ENCODE results near the gene SUDS3. TPM values are rescaled to one million over a fixed set of nuclear protein-coding genes. Genes with fewer than 3 reads are reported as not detected.

Gene SUDS3
- total RNA-seq, 1 donor from 2014 or later: 33.7 TPM

DNA sequence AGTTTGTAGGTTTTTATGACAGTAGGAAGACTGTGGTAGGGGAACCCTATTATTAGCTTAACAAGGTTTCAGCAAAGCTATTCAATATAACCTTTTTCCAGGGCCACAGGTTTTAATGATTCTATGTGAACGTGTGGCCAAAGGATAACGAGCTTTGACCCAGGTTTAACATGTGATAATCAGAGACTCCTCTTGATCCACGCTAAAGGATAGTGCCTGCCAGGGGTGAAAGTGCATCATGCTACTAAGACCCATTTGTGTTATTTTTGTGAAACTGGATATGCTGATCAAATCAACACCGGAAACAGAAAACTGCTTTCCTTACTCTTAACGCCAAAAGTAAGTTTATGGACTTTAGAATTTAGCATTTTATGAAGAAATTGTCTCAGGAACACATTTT lies 2.7 kb upstream of the SUDS3 start:
- peak overlapping the region; percentile 94 for H3K4me3 Mint-ChIP-seq
- intact Hi-C loops (cut with micrococcal nuclease): loop anchor here (1.0 to 10.0 kb wide), 4 partner anchors 14 to 1559 kb away; no protein-coding TSS in a partner anchor
- ChIA-PET POLR2A (interaction anchor here (0.5 to 1.9 kb wide), 17 partner anchors 9 to 1292 kb away, joined by 3 to 65 read pairs (median 4); partner anchors contain the start of genes PEBP1 and RFC5), CTCF (interaction anchor here (0.7 to 6.2 kb wide), 4 partner anchors 74 to 208 kb away, joined by 3 to 124 read pairs (median 4); no protein-coding TSS in a partner anchor)
- DNase-seq (no peak), ATAC-seq (ENCODE audit: low read depth) (no peak)
- peaks cover 47% of the 10 kb centered on the region for H3K4me1 Mint-ChIP-seq
- TF ChIP-seq, protein P1, sequence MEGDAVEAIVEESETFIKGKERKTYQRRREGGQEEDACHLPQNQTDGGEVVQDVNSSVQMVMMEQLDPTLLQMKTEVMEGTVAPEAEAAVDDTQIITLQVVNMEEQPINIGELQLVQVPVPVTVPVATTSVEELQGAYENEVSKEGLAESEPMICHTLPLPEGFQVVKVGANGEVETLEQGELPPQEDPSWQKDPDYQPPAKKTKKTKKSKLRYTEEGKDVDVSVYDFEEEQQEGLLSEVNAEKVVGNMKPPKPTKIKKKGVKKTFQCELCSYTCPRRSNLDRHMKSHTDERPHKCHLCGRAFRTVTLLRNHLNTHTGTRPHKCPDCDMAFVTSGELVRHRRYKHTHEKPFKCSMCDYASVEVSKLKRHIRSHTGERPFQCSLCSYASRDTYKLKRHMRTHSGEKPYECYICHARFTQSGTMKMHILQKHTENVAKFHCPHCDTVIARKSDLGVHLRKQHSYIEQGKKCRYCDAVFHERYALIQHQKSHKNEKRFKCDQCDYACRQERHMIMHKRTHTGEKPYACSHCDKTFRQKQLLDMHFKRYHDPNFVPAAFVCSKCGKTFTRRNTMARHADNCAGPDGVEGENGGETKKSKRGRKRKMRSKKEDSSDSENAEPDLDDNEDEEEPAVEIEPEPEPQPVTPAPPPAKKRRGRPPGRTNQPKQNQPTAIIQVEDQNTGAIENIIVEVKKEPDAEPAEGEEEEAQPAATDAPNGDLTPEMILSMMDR (IDR thresholded peaks at IDR 0.05): no peak
- H3K27ac Mint-ChIP-seq: peak overlapping the region; percentile 95
- peaks cover 8% of the 10 kb centered on the region for H3K36me3 Mint-ChIP-seq (ENCODE audit: low read depth)
- no peaks in the 10 kb centered on the region for H3K9me3 Mint-ChIP-seq
- no peaks in the 10 kb centered on the region for H3K27me3 Mint-ChIP-seq

DNA sequence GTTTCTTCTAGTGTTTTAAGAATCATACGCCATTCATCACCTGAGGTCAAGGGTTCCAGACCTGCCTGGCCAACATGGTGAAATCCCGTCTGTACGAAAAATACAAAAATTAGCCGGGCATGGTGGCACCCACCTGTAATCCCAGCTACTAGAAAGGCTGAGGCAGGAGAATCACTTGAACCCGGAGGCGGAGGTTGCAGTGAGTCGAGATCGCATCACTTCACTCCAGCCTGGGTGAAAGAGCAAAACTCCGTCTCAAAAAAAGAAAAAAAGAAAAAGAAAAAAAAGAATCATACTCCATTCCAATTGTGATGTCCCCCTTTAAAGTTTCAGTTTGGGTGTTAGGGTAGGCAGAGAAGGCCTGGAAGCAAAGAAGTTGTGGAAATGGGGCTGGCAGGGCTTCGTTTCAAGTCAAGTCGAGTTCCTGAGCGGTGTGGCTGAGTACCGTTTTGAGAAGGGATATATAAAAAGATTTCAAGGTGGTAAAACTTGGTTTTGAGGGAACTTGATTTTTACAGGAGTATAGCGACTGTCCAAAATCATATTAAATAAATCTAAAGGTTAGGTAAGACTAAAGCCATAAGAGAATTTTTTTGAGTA lies 2.1 kb upstream of the SUDS3 start:
- POLR2A ChIA-PET: interaction anchor here (0.5 to 1.9 kb wide), 7 partner anchors 16 to 1292 kb away, joined by 3 to 65 read pairs (median 3); partner anchors contain the start of genes PEBP1 and RFC5

DNA sequence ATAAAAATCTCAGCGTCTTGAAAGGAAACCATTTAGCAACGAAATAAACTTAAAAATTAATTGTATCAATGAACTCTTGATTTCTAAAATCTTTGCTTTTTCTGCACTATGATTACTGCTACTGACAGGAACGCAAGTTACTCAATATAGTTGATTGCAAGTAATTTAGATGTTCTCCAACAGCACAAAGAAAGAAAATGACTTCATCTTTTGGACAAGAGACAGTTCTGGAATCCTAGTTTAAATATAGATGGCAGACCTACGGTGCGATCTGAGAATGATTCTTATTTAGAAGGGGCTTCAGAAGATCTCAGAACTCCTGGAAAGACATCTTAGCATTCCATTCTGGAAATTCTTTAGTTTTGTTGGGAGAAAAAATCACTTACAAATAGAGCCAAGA lies 1.4 kb upstream of the SUDS3 start:
- Mint-ChIP-seq H3K4me3 (no peak overlapping the region), H3K27ac (no peak overlapping the region), H3K27me3 (no peaks in the 10 kb centered on the region), H3K9me3 (no peaks in the 10 kb centered on the region), H3K36me3 (ENCODE audit: low read depth) (peaks cover 15% of the 10 kb centered on the region), H3K4me1 (peaks cover 49% of the 10 kb centered on the region)
- CTCF ChIA-PET: interaction anchor here (0.9 to 6.2 kb wide), 14 partner anchors 8 to 254 kb away, joined by 3 to 124 read pairs (median 12); no protein-coding TSS in a partner anchor
- TF ChIP-seq, protein P1 (IDR thresholded peaks at IDR 0.05): no peak
- POLR2A ChIA-PET: interaction anchor here (1.4 to 2.1 kb wide), 6 partner anchors 19 to 239 kb away, joined by 6 to 29 read pairs (median 10); partner anchors contain the start of gene PEBP1
- intact Hi-C loops (cut with micrococcal nuclease): loop anchor here (5.0 to 10.0 kb wide), 3 partner anchors 313 to 1560 kb away; partner anchors contain the start of gene WSB2
- no peak for ATAC-seq (ENCODE audit: low read depth)
- no peak for DNase-seq

More for the DNA sequence above, 2.1 kb upstream of the SUDS3 start:
- no peak overlapping the region for H3K27ac Mint-ChIP-seq
- CTCF ChIA-PET: interaction anchor here (0.7 to 6.2 kb wide), 4 partner anchors 74 to 209 kb away, joined by 3 to 124 read pairs (median 4); no protein-coding TSS in a partner anchor
- ATAC-seq (ENCODE audit: low read depth) (no peak), DNase-seq (no peak)
- H3K4me3 Mint-ChIP-seq: peak overlapping the region; percentile 19
- intact Hi-C loops (cut with micrococcal nuclease): loop anchor here (10.0 kb wide), 2 partner anchors 1189 to 1559 kb away; no protein-coding TSS in a partner anchor
- H3K27me3 Mint-ChIP-seq: no peaks in the 10 kb centered on the region
- H3K36me3 Mint-ChIP-seq (ENCODE audit: low read depth): peaks cover 8% of the 10 kb centered on the region
- TF ChIP-seq, protein P1 (IDR thresholded peaks at IDR 0.05): no peak
- H3K4me1 Mint-ChIP-seq: peaks cover 47% of the 10 kb centered on the region
- no peaks in the 10 kb centered on the region for H3K9me3 Mint-ChIP-seq

DNA sequence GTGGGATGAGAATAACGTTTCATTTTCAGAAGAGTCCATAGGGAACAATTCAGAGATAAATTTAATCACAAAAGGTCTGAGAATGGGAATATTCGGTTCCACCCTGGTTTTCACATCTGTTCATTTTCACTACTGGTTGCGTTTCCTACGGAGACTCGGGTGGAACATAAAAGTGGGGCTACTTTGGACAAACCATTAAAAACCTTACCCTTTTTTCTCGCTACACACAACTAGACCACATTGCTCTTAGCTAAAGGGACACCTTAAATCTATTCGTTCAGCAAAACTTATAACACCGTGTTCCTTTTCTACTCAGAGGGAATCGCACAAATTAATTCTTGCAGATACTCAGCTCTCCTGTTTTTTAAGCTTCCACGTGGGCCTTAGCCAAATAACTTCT lies 1.0 kb upstream of the SUDS3 start:
- ChIA-PET CTCF (interaction anchor here (0.6 to 6.2 kb wide), 31 partner anchors 8 to 1916 kb away, joined by 3 to 124 read pairs (median 6); partner anchors contain the start of gene RNU4-2), POLR2A (interaction anchor here (0.6 to 2.1 kb wide), 16 partner anchors 16 to 254 kb away, joined by 3 to 29 read pairs (median 8); partner anchors contain the start of gene PEBP1)
- H3K27ac Mint-ChIP-seq: no peak overlapping the region
- H3K9me3 Mint-ChIP-seq: no peaks in the 10 kb centered on the region
- TF ChIP-seq, protein P1 (IDR thresholded peaks at IDR 0.05): no peak
- peaks cover 47% of the 10 kb centered on the region for H3K4me1 Mint-ChIP-seq
- H3K4me3 Mint-ChIP-seq: peak overlapping the region; percentile 50
- H3K36me3 Mint-ChIP-seq (ENCODE audit: low read depth): peaks cover 19% of the 10 kb centered on the region
- intact Hi-C loops (cut with micrococcal nuclease): loop anchor here (5.0 to 10.0 kb wide), 3 partner anchors 313 to 1561 kb away; partner anchors contain the start of gene WSB2
- ATAC-seq (ENCODE audit: low read depth): no peak
- H3K27me3 Mint-ChIP-seq: no peaks in the 10 kb centered on the region
- no peak for DNase-seq

All from activated B cell treated with CpG ODN at 0.5 μM for 24 hours (primary cell).